Measurements from ENCODE around the gene C3.
"Not testable (repeated sequence)": the region's sequence is repeated elsewhere in the genome, so short reads cannot be mapped to it uniquely, and the experiment has no call there.

The C3 gene

GRCh38 chr19:6663236-6664201, 56.9 kb downstream of the C3 start:
- peak in 1 of 2 donors; percentile 57 for DNase-seq (ENCODE audit: low read depth in 2 of 2)

GRCh38 chr19:6662702-6663101, 57.7 kb downstream of the C3 start:
- no peak for DNase-seq (ENCODE audit: low read depth in 2 of 2)

GRCh38 chr19:6661509-6662244, 58.8 kb downstream of the C3 start:
- peak; percentile 59 to 61 for DNase-seq (ENCODE audit: low read depth in 2 of 2)

- DNase-seq (ENCODE audit: low read depth in 2 of 2), result no peak
Measured at GRCh38 chr19:6660930-6661329, 59.5 kb downstream of the C3 start.

- DNase-seq (ENCODE audit: low read depth in 2 of 2), result not testable (repeated sequence)
Measured at GRCh38 chr19:6656390-6656789, 64.1 kb downstream of the C3 start.

- peak; percentile 64 to 73 for DNase-seq (ENCODE audit: low read depth in 2 of 2)
Measured at GRCh38 chr19:6654347-6655310, 65.8 kb downstream of the C3 start.

GRCh38 chr19:6652805-6653094, 67.7 kb downstream of the C3 start:
- no peak for DNase-seq (ENCODE audit: low read depth in 2 of 2)

- DNase-seq (ENCODE audit: low read depth in 2 of 2), result no peak
Measured at GRCh38 chr19:6651965-6652804, 68.3 kb downstream of the C3 start.

GRCh38 chr19:6649185-6649584, 71.3 kb downstream of the C3 start:
- DNase-seq (ENCODE audit: low read depth in 2 of 2), result no peak

- DNase-seq (ENCODE audit: low read depth in 2 of 2), result no peak
Measured at GRCh38 chr19:6648141-6648715, 72.2 kb downstream of the C3 start.

- no peak for DNase-seq (ENCODE audit: low read depth in 2 of 2)
Measured at GRCh38 chr19:6644796-6645195, 75.7 kb downstream of the C3 start.

GRCh38 chr19:6640333-6640732, 80.1 kb downstream of the C3 start:
- DNase-seq (ENCODE audit: low read depth in 2 of 2), result not testable (repeated sequence)

GRCh38 chr19:6639439-6639838, 81.0 kb downstream of the C3 start:
- DNase-seq (ENCODE audit: low read depth in 2 of 2), result peak; percentile 27 to 46

- DNase-seq (ENCODE audit: low read depth in 2 of 2), result not testable (repeated sequence)
Measured at GRCh38 chr19:6633456-6633813, 87.0 kb downstream of the C3 start.

- peak; percentile 34 to 53 for DNase-seq (ENCODE audit: low read depth in 2 of 2)
Measured at GRCh38 chr19:6632747-6633455, 87.5 kb downstream of the C3 start.

- peak; percentile 39 to 74 for DNase-seq (ENCODE audit: low read depth in 2 of 2)
Measured at GRCh38 chr19:6632002-6632621, 88.3 kb downstream of the C3 start.
